ENCODE results near the gene MYL1. TPM values are rescaled to one million over a fixed set of nuclear protein-coding genes. Genes with fewer than 3 reads are reported as not detected.

Gene MYL1
- total RNA-seq (2022; extraction: Qiagen RNA extraction; ENCODE audit: low read depth) = not detected in 5 replicates

GRCh38 chr2:210315015-210315788 lies at the start of gene MYL1:
MYL1 (minus strand) TSS chr2:210315174; CDS start chr2:210315042, 132 bp downstream.

Other genes starting within 250 kb of the MYL1 start
- gene KANSL1L, start 143.8 kb downstream of the MYL1 start, total RNA-seq (2022; extraction: Qiagen RNA extraction; ENCODE audit: low read depth) = 0.24 to 0.99 TPM (median 0.56 TPM) in 5 replicates
- 0.03 to 0.14 TPM (median 0.08 TPM) in 3 of 5 replicates, not detected in the others for gene ACADL, start 89.7 kb downstream of the MYL1 start, total RNA-seq (2022; extraction: Qiagen RNA extraction; ENCODE audit: low read depth)
- gene LANCL1, start 161.6 kb upstream of the MYL1 start, total RNA-seq (2022; extraction: Qiagen RNA extraction; ENCODE audit: low read depth) = 20.5 to 32.0 TPM (median 29.3 TPM) in 5 replicates
- gene CPS1, start 241.4 kb upstream of the MYL1 start, total RNA-seq (2022; extraction: Qiagen RNA extraction; ENCODE audit: low read depth) = 6.0 to 8.6 TPM (median 8.4 TPM) in 5 replicates